HEK293T (cell line): ENCODE data around the gene DDX51.

Experiments
- CTCF ChIA-PET: fragments of 350-600 bp; formaldehyde crosslinking; extraction: SDS; loops from one replicate; lab custom pipeline; 2021; ENCODE audit warnings: antibody characterized with exemption, inconsistent platforms; lab: Yijun Ruan, JAX
- POLR2A ChIA-PET: fragments of 350-600 bp; formaldehyde crosslinking; extraction: SDS; loops from one replicate; lab custom pipeline; 2020; ENCODE audit warnings: antibody characterized with exemption, inconsistent platforms; lab: Yijun Ruan, JAX
- DNase-seq: peaks from one replicate; pipeline ENCODE4 v3.0.0; 2012; ENCODE audit warnings: mixed read lengths; ENCODE audit errors: extremely low spot score
- ARNT ChIP-seq: fragments of 450-650 bp; IDR thresholded peaks from 2 replicates; pipeline ENCODE4 v1.6.1; 2017; ENCODE audit warnings: mild to moderate bottlenecking
- BHLHE40 ChIP-seq: fragments of 450-650 bp; IDR thresholded peaks from 2 replicates; pipeline ENCODE4 v1.6.1; 2016; ENCODE audit warnings: mild to moderate bottlenecking, moderate library complexity, borderline replicate concordance
- CTBP1 ChIP-seq: fragments of 450-650 bp; IDR thresholded peaks from 2 replicates; pipeline ENCODE4 v1.6.1; 2016; ENCODE audit warnings: borderline replicate concordance
- ELF4 ChIP-seq: fragments of 450-650 bp; IDR thresholded peaks from 2 replicates; pipeline ENCODE4 v1.6.1; 2017; ENCODE audit warnings: antibody characterized with exemption
- FOXA1 ChIP-seq: fragments of 450-650 bp; IDR thresholded peaks from 2 replicates; pipeline ENCODE4 v1.6.1; 2016; ENCODE audit warnings: mild to moderate bottlenecking
- FOXK2 ChIP-seq: fragments of 450-650 bp; IDR thresholded peaks from 2 replicates; pipeline ENCODE4 v1.6.1; 2016; ENCODE audit warnings: mild to moderate bottlenecking
- FOXM1 ChIP-seq: fragments of 450-650 bp; IDR thresholded peaks from 2 replicates; pipeline ENCODE4 v1.6.1; 2017; ENCODE audit warnings: mild to moderate bottlenecking, borderline replicate concordance
- HDGF ChIP-seq: fragments of 450-650 bp; IDR thresholded peaks from 2 replicates; pipeline ENCODE4 v1.6.1; 2017; ENCODE audit warnings: antibody characterized with exemption, borderline replicate concordance
- L3MBTL2 ChIP-seq: fragments of 450-650 bp; conservative IDR thresholded peaks from 2 replicates; pipeline ENCODE4 v1.6.1; 2016; ENCODE audit warnings: mild to moderate bottlenecking
- LEF1 ChIP-seq: fragments of 450-650 bp; IDR thresholded peaks from 2 replicates; pipeline ENCODE4 v1.6.1; 2017; ENCODE audit warnings: mild to moderate bottlenecking, borderline replicate concordance
- NFRKB ChIP-seq: fragments of 450-650 bp; IDR thresholded peaks from 2 replicates; pipeline ENCODE4 v1.6.1; 2016; ENCODE audit warnings: mild to moderate bottlenecking, moderate library complexity
- SP1 ChIP-seq: fragments of 450-650 bp; IDR thresholded peaks from 2 replicates; pipeline ENCODE4 v1.6.1; 2017
- SUZ12 ChIP-seq: fragments of 450-650 bp; IDR thresholded peaks from 2 replicates; pipeline ENCODE4 v1.6.1; 2016; ENCODE audit warnings: mild to moderate bottlenecking
- TARDBP ChIP-seq: fragments of 450-650 bp; IDR thresholded peaks from 2 replicates; pipeline ENCODE4 v1.6.1; 2016
- ZNF384 ChIP-seq: fragments of 450-650 bp; IDR thresholded peaks from 2 replicates; pipeline ENCODE4 v1.6.1; 2016
- TF ChIP-seq, protein P1 (sequence below): fragments of 450-650 bp; IDR thresholded peaks from 2 replicates; pipeline ENCODE4 v1.6.1; 2016

Gene DDX51

DNA sequence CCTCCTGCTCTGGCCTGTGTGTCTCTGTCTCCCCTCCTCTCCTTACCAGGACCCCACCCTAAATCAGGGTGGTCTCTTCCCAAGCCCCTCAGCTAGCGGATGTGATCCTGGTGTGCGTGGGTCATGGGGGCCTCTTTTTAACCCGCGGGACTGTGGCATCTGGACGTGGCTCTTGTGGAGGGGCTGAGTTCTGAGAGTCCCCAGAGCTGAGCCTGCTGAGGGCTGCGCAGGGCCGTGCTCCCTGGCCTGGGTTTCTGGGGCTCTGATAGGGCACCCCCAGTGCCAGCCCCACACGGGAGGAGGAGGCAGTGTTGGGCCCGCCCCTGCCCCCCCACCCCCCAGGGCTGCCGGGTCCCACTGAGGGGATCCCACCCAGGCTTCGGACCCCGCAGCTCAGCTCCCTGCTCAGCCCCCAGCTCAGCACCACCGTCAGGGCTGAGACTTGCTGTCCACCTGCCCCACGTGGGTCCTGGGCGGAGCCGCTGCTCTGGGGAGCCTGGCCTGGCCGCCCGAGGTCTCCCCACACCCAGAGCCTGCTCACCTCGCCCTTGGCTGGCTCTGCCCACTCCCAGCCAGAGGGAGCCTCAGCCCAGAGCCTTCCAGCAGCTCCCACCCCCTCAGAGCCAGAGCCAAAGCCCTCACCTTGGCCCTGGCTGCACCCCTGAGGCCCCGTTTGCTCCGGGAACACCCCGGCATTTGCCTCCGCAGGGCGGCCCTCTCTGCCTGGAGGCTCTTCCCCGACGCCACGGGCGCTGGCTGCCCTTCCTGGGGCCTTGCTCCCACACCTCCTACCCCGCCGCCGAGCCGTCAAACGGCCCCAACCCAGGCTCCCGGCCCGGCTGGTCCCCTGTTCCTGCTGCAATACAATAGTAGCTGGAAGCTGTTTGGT lies 31.6 kb upstream of the DDX51 start:
- ChIA-PET CTCF (no interaction called here), POLR2A (no interaction called here)
- DNase-seq, result no peak
- TF ChIP-seq BHLHE40, result no peak
- no peak for TF ChIP-seq FOXK2
- TF ChIP-seq CTBP1, result no peak
- TF ChIP-seq TARDBP, result no peak
- TF ChIP-seq SP1, result no peak
- TF ChIP-seq ARNT, result no peak
- no peak for TF ChIP-seq ZNF384
- TF ChIP-seq, protein P1, sequence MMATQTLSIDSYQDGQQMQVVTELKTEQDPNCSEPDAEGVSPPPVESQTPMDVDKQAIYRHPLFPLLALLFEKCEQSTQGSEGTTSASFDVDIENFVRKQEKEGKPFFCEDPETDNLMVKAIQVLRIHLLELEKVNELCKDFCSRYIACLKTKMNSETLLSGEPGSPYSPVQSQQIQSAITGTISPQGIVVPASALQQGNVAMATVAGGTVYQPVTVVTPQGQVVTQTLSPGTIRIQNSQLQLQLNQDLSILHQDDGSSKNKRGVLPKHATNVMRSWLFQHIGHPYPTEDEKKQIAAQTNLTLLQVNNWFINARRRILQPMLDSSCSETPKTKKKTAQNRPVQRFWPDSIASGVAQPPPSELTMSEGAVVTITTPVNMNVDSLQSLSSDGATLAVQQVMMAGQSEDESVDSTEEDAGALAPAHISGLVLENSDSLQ, result no peak
- TF ChIP-seq SUZ12, result no peak
- TF ChIP-seq FOXA1, result no peak
- TF ChIP-seq FOXM1, result no peak
- no peak for TF ChIP-seq L3MBTL2
- no peak for TF ChIP-seq ELF4
- TF ChIP-seq HDGF, result no peak
- TF ChIP-seq LEF1, result no peak
- no peak for TF ChIP-seq NFRKB

DNA sequence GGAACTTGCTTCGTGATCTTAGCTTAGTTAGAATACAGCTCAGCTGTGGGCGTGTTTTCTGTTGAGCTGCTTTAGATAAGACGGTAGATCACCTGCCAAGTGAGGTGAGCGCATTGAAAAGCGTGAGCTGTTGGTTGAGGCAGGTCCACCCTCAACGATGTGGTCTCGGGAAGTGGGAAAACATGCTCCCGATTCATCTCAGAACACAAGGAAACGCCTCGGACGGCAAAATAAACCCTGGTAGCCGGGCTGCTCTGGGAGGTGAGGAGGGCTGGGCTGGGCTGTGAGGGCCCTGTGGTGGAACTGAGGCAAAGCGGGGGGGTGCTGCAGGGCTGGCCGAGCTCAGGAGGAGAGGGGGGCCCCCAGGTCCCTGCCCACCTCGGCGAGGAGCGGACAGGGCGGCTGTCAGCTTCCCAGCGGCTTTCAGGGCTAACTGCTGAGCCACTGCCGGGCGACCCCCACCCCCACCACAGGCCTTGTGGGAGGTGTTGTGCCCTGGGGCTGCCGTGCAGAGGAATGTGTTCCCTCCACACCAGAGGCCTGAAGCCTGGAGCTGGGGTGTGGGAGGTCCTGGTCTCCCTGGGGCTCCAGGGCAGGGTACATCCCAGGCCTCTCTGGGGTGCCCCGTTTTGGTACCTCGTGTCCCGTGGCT lies 30.8 kb upstream of the DDX51 start:
- POLR2A ChIA-PET, result no interaction called here
- no peak for TF ChIP-seq FOXA1
- no peak for TF ChIP-seq TARDBP
- no peak for TF ChIP-seq HDGF
- no peak for TF ChIP-seq LEF1
- no peak for TF ChIP-seq BHLHE40
- no peak for TF ChIP-seq FOXK2
- no peak for TF ChIP-seq SUZ12
- TF ChIP-seq L3MBTL2, result no peak
- no peak for TF ChIP-seq FOXM1
- TF ChIP-seq ARNT, result no peak
- TF ChIP-seq, protein P1, result no peak
- no peak for TF ChIP-seq ZNF384
- TF ChIP-seq NFRKB, result no peak
- no peak for TF ChIP-seq SP1
- TF ChIP-seq CTBP1, result no peak
- no peak for TF ChIP-seq ELF4
- CTCF ChIA-PET, result no interaction called here
- no peak for DNase-seq

DNA sequence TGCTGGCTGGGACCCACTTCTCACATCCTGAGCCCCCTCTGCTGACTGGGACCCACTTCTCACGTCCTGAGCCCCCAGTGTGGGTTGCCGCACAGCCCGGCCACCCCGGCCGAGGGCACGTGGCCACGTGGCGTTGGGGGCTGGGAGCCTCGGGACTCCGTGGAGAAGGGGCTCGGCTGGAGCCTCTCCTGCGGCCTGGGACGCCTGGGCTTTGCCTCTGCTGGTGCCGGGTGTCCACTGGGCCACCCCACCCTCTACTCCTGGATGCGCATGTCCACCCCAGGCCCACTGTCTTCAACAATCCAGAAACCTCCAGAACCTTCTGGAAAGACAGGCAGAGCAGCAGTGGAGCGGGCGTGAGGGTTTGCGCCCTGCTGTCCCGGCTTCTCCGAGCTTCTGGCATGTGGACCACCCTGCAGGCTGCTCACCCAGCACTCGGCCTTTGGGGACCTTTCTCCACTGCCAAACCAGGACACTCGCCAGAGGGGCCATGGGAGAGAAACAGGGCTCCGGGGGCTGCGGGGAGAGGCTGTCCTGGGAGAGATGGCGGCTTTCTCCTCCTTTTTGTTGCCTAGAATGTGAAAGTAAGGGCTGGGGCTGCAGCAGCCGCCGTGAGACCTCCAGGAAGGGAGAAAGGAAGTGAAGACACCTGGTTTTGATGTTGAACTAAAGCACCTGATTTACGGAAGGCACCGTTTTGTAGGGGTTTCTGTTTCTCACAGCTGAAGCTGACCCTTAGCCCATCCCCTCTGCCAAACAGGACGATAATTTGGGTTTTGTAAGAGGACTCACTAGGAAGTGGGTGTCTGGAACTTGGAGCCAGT lies 30.1 kb upstream of the DDX51 start:
- POLR2A ChIA-PET, result no interaction called here
- DNase-seq, result no peak
- CTCF ChIA-PET, result no interaction called here
- no peak for TF ChIP-seq FOXA1
- TF ChIP-seq CTBP1, result no peak

DNA sequence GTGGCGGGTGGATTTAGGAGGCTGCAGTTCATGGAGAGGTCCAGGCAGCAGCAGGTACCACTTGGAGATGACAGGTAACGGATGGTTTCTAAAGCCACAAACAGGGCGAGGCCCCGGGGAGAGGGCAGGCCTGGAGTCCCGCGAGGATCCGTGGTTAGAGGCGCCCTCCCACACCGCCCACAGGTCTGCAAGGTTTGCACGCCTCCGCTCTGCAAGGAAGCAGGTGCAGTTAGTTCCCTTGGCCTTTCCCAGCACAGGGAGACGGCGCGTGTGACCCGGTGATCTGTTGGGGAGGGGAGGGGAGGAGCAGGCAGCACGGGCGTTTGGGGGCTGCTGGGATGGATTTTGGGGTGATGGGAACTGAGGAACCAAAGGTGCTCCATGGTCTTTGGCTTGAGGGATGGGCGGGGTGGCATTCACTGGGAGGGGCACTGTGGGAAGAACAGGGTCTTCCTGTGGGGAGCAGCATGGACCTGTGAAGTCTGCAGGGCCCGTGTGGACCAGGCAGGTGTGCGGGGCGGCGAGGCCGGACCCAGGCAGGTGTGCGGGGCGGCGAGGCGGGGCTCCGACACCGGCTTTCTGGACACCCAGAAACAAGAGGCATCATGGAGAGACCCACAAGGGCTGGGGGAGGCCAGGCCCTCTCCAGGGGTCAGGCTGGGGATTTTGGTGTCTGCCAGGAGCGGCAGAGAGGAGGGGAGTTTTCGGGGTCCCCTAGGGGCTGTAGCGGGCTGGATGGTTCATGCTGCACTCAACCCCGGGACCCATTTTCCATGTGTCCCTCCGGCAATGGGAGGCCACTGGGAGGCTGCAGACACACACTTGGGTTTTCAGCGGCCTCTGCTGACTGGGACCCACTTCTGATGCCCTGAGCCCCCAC lies 29.3 kb upstream of the DDX51 start:
- DNase-seq, result no peak
- POLR2A ChIA-PET, result no interaction called here
- TF ChIP-seq CTBP1 (no peak), FOXK2 (no peak), HDGF (no peak), NFRKB (no peak), SP1 (no peak), BHLHE40 (no peak), FOXA1 (no peak), SUZ12 (no peak), TARDBP (no peak), ELF4 (no peak), ARNT (no peak), LEF1 (no peak), FOXM1 (no peak), L3MBTL2 (no peak), ZNF384 (no peak)
- TF ChIP-seq, protein P1, result no peak
- CTCF ChIA-PET, result no interaction called here

DNA sequence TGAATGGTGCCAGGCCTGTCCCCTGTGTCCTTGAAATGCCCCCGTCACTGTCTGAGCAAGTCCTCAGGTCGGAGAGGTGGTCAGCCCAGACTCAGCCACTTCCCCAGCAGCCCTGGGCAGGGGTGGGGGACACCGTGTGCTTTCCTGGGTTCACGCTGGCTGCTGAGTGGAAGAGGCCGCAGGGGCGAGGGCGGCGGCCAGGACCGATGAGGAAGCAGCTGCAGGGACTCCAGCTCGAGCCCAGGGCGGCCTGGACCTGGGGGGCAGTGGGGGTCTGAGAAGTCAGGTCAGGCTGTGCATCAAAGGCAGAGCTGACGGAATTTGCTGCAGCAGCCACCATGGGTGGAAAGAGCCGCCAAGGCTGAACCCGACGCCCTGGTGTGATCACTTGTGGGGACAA lies 28.5 kb upstream of the DDX51 start:
- DNase-seq, result no peak
- TF ChIP-seq HDGF (no peak), LEF1 (no peak), ARNT (no peak), NFRKB (no peak), CTBP1 (no peak), L3MBTL2 (no peak), FOXM1 (no peak), TARDBP (no peak), ZNF384 (no peak)
- TF ChIP-seq, protein P1, result no peak
- ChIA-PET POLR2A (no interaction called here), CTCF (no interaction called here)
